ENCODE measurements around the gene BARHL2.

The BARHL2 gene

DNA sequence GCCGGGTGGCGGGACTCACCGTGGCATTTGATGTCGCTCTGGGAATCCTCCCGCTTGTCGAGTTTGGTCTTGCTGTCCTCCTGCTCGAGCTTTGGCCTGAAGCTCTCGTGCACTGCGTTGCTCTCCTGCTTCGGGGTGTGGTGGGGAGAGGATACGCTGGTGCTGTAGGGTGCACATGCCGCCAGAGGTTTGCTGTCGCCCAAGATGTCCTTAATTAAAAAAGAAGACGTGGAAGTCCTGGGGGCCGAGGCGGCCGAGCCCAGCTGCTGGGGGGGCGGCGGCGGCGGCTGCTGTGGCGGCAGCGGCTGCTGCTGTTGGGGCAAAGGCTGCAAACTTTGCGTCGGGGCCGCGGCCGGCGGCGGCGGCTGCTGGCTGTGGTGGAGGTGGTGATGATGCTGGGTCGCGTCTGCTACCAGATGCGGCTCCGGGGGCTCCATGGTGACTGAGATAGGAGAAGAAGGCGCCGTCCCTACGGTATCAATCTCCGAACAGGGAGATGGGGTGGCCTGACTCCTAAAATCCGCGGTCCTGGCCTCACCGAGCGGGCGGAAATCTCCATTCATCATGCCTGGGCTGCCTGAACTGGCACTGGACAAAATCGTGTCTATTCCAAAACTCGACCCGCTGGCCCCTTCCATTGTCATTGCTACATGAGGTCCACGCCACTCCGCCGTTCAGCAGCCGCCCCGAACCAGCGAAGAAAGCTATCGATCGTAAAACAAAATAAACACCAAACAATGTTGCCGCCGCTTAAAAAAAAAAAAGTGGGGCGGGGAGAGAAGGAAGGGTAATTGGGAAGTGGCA, at the start of gene BARHL2:
Gene BARHL2 (minus strand): TSS at position 751 of the 804 bp plus-strand sequence. CDS start 107 bp downstream, at position 644.
- no peak for DNase-seq

DNA sequence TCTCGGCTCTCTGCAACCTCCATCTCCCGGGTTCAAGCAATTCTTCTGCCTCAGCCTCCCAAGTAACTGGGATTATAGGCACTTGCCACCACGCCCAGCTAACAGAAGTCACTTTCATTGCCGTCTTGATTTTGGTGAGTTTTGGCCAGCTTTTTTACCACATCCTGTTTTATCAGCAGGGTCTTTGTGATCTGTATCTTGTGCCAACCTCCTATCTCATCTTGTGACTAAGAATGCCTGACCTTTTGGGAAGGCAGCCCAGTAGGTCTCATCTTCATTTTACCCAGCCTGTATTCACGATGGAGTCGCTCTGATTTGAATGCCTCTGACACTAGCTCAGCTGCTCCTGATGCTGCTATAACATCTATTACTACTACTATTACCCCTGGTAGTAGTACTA, 46.8 kb upstream of the BARHL2 start:
- no peak for DNase-seq

GRCh38 chr1:90763506-90763905, 46.4 kb upstream of the BARHL2 start:
- no peak for DNase-seq

DNA sequence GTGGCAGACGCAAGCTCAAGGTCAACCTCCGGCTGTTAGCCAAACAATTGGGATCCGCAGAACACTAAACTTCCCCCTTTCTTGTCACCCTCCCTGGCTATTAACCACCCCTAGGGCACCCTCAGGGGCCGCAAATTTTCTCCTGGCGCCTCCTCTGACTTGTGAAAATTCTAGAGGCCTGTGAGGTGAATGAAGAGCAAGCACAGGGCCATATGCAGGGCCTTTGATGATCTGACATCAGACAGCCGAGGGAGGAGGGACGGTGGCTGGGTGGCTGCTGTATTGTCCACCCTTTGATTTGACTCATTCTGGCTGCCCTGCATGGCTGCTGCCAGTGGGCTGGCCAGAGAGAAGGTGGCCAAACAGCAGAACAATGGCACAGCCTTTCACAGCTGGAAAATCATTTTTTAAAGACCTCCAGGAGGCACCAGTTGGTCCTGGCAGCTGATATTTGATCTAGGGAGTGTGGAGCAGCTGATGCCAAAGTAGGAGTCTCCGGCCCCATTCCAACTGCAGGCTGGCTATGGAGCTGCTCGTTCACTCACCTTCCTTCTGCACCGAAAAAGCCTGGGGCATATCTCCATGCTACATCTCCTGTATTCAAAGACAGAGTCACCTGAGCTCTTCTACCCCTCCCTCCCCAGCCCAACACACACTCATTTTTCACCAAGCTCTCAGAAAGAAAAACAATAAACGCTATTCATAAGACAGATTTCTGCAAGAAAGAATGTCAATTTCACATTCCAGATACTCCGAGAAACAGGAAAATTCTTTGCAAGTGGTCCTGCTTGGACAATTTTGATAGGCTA, 44.9 kb upstream of the BARHL2 start:
- no peak for DNase-seq

- no peak for DNase-seq
These were observed 44.1 kb upstream of the BARHL2 start for GRCh38 chr1:90761156-90761555.

GRCh38 chr1:90753556-90753955, 36.5 kb upstream of the BARHL2 start:
- DNase-seq, result no peak

DNA sequence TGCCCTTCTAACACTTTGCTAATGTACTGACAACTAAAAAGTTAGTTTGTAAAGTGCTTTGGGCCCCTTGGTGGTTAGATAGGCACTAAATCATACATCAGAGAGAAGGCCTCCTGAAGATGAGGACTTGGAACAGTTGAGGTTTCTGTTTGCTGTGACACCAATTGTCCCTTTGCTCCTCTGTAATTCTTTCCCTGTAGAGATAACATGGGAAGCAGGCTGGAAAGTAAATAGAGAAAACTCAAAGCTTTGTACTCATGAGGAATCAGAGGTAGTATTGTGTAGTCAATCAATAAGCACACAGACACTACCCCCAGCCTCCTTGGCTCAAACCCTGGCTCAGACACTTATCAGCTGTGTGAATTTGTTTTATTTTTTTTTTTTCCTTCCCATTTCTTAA, 31.6 kb upstream of the BARHL2 start:
- DNase-seq, result no peak

DNA sequence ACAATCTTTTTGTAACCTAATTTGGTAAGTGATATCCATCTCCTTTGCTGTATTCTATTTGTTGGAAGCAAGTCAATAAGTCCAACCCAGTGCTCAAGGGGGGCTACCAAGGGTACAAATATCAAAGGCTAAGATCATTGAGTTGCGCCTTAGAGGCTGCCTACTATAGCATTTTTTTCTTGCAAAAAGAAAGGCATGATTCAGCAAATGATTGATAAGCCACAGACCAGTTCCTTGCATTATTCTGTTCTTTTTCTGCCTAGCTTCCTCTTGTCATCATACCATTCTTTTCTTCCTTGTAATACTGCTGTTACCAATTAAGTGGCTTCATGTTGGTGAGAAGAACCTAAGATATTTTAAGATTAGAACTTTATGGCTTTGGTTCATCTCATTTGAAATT, 29.8 kb upstream of the BARHL2 start:
- DNase-seq, result no peak

GRCh38 chr1:90745972-90746371, 28.9 kb upstream of the BARHL2 start:
- no peak for DNase-seq

GRCh38 chr1:90732136-90732535, 15.0 kb upstream of the BARHL2 start:
- no peak for DNase-seq

GRCh38 chr1:90731382-90732050, 14.4 kb upstream of the BARHL2 start:
- DNase-seq, result no peak

DNA sequence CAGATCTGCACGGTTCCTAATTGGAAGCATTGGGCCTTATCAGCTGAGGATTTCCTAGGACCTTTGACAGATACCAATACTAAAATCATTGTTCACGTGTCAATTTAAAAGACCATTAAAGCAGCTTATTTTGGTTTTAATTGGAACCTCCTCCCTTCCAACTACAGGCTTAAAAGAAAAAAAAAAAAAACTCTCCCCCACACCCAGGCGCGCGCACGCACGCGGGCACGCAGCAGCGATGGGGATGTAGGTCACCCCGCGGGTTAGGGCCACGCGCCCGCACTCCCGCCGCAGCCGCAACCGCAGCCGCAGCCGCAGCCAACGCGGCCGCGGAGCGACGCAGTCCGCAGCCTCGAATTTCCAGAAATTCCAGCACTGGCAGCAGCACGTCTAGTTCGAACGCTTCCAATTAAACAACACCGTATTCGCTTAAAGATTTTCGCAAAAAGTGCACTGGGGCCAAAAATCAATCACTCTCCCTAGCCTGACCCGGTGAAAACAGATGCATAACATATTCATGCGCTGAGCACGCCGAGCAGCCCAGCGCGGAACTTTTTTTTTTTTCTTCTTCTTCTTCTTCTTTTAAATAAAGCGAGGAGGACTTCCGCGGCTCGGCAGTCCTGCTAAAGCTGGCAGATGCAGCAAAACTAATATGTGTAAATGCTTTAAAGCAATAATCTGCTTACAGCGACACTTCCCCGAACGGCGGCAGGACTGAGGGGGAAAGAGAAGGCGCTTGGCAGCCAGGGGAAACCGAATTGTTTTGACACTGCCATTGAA, 13.3 kb upstream of the BARHL2 start:
- DNase-seq, result no peak

DNA sequence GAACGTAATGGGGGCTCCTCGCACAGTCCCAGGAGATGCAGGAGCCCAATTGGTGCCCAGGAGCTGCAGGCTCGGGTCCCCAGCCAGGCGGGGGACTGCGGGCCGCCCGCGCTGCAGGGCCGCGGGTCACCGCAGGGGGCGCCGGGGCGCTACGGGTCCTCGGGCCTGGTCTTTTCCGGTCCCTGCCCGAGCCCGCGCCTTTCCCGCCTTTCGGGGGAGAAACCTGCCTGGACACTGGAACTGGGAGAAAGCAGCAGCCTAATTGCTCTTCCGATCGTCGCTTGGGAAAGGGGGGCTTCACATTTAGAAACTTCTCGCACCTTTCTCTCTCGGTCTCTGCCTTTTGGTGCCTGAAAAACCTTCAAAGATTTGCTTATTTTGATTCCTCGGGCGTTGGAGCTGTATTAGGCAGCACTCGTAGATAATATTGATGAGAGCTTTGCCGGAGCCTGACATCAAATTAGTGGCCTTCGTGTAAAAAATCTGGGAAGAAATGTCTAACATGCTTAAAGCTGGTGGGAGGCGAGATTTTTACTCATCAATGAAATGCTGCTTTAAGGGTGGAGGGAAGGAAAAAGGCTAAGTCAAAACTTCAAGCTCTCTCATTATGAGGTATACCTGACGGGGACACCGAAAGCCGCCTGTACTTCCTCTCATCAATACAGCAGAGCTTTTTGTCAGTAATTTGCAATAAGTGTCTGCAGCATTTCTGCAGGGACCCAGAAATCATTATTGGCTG, 12.6 kb upstream of the BARHL2 start:
- DNase-seq, result no peak

- DNase-seq, result no peak
These were observed 11.6 kb upstream of the BARHL2 start for GRCh38 chr1:90728502-90729287.

DNA sequence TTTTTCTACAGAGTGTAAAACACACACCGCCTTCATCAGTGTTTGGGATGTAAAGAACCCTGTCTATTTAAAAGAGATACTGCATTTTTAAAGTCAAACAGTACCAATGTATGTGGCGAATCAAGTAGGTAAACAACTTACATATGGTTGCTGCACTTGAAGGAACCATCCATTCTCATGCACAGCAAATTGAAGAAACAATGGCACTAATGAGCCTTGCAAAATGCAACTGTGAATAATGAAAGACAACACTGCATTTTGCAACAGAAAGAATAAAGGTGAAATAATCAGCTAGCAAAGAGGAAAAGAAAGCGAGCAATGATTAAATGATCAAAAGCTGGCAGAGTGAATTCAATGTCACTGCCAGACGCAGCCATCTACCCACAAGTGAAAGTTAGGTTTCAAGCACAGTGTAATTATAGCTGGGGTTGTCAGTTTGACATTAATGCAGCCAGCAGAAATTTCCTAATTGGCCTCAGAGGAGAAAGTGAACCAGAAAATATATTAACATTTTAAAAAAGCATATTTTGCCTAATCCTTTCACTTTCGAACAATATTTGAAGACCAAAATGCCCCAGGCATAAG, 10.9 kb upstream of the BARHL2 start:
- DNase-seq, result no peak

DNA sequence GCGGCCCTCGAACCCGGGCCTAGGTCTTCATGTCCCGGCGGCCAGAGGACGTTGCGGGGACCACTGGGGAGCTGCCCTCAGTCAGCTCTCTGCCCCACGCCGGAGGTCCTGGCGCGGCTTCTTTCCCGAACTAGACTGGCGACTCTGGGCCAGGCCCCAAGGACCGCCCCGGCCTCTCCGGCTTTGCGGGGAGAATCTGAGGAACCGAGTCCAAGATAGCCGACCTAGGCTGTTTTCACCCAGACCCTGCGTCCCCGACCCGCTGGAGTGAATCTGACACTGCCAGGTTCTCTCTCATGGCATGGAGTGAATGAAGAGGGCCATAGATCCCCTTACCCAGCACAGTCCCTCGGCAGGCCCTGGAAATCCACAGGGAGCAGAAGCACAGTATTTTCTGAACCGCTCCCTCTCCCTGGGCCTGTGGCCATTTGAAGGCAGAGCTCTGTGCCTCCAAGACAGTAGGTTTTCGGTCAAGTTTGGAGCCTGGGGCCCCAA, 9.9 kb upstream of the BARHL2 start:
- no peak for DNase-seq

GRCh38 chr1:90726425-90726985, 9.4 kb upstream of the BARHL2 start:
- no peak for DNase-seq

DNA sequence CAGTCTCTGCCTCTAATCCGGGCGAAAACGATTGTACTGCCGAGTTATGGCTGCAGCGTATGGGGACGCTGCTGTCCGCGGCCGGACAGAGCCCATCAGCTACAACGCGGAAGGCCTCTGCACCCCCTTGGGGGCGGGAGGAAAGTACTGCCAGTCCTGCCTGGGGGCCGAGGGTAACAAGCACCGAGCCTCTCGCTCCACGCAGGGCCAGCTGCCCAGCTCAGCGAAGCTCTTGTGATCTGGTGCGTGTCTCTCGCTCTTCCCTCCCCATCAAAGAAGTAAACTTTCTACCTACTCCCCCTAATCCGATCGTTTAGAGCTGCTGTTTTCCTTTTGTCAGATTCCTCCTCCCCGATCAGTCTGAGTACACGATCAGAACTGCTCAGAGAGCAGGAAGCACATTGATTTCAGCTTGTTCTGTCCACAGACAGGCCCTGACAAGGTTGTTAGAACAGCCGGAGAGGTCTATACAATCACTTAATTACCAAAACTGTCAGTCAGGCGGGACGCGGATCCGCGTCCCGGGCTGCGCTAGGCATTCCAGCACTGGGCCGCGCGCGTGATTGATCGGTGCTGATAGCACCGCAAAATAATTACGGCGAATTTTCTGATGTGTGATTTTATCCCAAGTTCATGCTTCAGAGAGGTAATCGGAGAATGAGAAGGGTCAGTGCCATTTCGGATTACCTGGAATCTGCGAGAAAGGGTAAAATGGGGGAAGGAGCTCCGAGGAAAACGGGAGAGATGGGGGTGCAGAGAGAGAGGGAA, 8.7 kb upstream of the BARHL2 start:
- no peak for DNase-seq

- DNase-seq, result no peak
These were observed 8.0 kb upstream of the BARHL2 start for GRCh38 chr1:90724926-90725656.
